Skeletal muscle tissue (tissue), 4 donors: ENCODE data around the gene ALDH3A1. TPM values are rescaled to one million over a fixed set of nuclear protein-coding genes. Genes with fewer than 3 reads are reported as not detected.

Experiments
- H3K27ac ChIP-seq: one replicate; pipeline ENCODE4 v1.7.0; 2013; ENCODE audit warnings: mild to moderate bottlenecking, low read depth, low read length, inconsistent platforms
- H3K27me3 ChIP-seq, 3 donors: one replicate each; pipeline ENCODE4 v1.7.0; 2013; ENCODE audit warnings: low read length in 3 of 3; ENCODE audit not compliant: control insufficient read depth in 3 of 3, insufficient read depth in 3 of 3
- H3K36me3 ChIP-seq, 3 donors: one replicate each; pipeline ENCODE4 v1.7.0; 2013; ENCODE audit warnings: low read length in 3 of 3; ENCODE audit not compliant: control insufficient read depth in 3 of 3, insufficient read depth in 3 of 3
- H3K4me1 ChIP-seq, 3 donors: one replicate each; pipeline ENCODE4 v1.7.0; 2013; ENCODE audit warnings: low read length in 3 of 3, mild to moderate bottlenecking in 3 of 3; ENCODE audit not compliant: control insufficient read depth in 3 of 3, insufficient read depth in 3 of 3
- H3K4me3 ChIP-seq, 3 donors: one replicate each; pipeline ENCODE4 v1.7.0; 2013; ENCODE audit warnings: low read length in 3 of 3
- H3K9ac ChIP-seq, 3 donors: one replicate each; pipeline ENCODE4 v1.7.0; 2013; ENCODE audit warnings: low read length in 3 of 3, mild to moderate bottlenecking in 3 of 3, moderate library complexity in 2 of 3, low read depth in 1 of 3
- H3K9me3 ChIP-seq, 3 donors: one replicate each; pipeline ENCODE4 v1.7.0; 2013; ENCODE audit warnings: low read length in 3 of 3; ENCODE audit not compliant: control insufficient read depth in 3 of 3
- total RNA-seq: library from RNA; depleted of rRNA; stranded (reverse); fragments of >200 nt; gene quantifications from one replicate; pipeline ENCODE4 v1.2.3, GENCODE V29; 2014
- donor health status: Osteomylitis.

ALDH3A1 gene
- total RNA-seq, 1 donor from 2014 or later, result not detected

DNA sequence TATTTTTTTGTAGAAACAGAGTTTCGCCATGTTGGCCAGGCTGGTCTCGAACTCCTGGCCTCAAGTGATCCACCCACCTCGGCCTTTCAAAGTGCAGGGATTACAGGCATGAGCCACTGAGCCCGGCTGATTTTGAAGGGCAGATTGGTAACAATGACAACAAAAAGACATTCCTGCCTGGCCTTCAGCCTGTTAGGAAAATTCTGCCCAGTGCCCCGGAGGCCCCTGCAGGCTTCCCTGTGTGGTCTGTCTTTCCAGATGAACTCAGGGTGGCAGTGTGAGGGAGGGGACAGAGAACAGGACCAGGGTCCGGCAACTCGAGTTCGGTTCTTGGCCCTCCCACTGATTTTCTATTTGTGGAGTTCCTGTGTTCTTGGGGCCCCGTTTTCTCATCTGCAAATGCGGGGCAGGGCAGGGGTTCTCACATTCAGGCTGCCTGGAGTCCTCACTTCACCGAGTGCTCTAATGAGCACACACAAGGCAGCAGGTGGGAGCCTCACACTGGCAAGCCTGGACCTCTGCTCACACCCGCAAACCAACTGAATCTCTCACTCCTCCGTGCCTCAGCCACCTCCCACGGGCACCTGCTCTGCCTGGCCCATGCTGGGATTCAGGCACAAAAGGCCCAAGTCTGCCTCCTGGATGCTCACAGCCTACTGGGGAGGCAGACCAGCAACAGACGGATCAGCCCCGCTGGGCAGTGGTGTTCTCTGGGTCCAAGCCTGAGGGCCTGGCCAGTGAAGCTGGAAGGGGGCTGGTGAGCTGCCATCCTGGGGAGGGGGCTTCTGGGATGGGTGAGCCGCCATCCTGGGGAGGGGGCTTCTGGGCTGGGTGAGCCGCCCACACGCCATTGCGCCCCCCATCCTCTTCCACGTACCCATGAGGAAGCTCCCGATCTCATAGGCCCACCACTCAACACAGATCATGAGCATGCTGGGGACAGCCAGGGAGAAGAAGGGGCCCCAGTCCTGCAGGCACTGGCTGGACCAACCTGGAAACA is 42.0 kb downstream of the ALDH3A1 start:
- H3K27me3 ChIP-seq, result no peaks in the 10 kb centered on the region

DNA sequence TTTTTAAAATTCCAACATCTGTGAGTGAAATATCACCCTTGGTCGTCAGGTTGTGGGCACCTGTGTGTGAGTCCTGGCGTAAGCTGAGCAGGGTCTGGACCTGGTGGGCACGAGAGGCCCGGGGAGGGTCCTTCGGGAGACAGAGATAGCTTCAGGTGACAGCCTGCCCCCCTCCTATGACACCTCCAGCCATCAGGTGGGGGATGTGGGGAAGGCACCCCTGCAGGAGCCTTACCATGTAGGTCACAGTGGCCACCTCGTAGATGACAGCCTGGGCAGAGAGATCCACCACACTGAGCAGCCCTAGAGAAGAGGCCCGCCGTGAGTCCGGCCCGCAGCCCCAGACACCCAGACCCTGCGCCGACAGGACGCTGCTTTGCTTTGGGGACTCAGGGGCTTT is 42.9 kb downstream of the ALDH3A1 start:
- Histone ChIP-seq H3K9me3 (no peaks in the 10 kb centered on the region), H3K27me3 (no peaks in the 10 kb centered on the region), H3K9ac (no peak overlapping the region), H3K36me3 (no peaks in the 10 kb centered on the region), H3K4me3 (no peak overlapping the region), H3K27ac (no peak overlapping the region), H3K4me1 (peaks cover 8 to 13% (median 11%) of the 10 kb centered on the region in 3 donors)

More for the DNA sequence above, 42.0 kb downstream of the ALDH3A1 start:
- H3K36me3 ChIP-seq, result no peaks in the 10 kb centered on the region
- no peaks in the 10 kb centered on the region for H3K9me3 ChIP-seq
- H3K4me3 ChIP-seq, result no peak overlapping the region
- no peak overlapping the region for H3K27ac ChIP-seq
- peaks cover 8 to 13% (median 11%) of the 10 kb centered on the region in 3 donors for H3K4me1 ChIP-seq
- H3K9ac ChIP-seq, result no peak overlapping the region

DNA sequence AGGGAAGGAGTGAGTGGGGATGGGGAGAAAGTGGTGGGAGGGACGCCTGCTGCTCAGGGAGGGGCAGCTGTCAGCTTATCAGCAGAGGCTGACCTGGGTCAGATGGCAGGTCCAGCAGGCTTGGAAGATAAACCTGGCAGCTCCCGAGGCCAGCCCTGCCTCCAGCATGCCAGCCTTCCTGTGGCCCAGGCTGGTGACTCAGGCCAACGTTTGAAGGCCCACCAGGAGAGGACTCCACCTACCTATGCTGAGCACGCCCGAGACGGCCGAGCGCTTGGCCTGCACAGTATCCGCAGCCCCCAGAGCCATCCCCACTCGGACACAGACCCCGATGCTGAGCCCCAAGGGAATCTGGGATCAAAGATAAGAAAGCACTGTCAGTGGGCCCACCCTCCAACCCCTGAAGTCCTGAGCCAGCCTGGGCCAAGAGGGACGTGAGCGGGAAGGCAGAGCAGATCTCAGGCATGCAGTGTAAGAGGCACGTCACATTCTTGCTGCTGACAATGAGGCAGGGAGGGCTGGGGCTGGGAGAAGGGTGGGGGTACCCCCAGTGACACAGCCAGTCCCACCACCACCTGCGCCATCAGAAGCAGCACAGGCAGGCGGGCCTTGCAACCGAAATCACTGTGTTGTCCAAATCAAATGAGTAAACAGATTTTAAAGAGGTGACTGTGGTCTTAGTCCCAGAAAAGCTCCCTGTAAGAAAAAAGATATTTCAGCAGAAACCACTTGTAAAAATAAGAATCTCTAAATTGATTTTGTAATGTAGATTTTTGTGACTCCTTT is 44.1 kb downstream of the ALDH3A1 start:
- Histone ChIP-seq H3K9me3 (no peaks in the 10 kb centered on the region), H3K36me3 (no peaks in the 10 kb centered on the region), H3K27ac (no peak overlapping the region), H3K4me3 (no peak overlapping the region), H3K27me3 (no peaks in the 10 kb centered on the region), H3K4me1 (peaks cover 11 to 13% (median 12%) of the 10 kb centered on the region in 3 donors), H3K9ac (no peak overlapping the region)

DNA sequence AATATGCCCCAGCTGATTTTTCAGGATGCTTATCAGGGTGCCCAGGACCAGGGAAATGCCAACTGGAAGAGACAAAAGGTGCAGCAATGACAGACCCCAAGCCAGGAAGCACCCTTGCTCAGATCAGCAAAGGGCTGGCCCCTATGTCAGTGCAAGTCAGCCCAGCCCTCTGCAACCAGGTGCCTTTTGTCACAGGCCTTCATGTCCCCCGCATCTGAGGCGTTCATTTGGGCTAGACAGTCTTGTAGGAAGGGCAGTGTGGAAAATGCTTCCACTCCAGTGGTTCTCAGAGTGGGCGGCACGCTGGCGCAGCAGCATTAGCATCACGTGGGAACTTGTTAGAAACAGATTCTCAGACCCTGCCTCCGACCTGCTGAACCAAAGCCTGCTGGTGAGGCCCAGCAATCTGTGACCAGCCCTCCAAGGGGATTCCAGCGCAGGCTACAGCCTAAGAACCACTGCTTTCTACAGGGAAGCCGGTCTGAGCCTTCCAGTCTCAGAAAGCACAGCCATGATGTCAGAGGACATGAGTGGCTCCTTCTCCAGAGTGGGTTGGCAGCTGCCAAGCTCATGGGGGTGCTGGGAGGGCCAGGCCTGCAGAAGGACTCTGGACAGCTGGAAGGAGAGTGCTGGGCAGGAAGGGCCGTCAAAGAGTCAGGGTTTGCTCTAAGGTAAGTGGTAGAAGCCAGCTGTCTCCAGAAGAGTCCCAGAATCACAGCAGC is 44.8 kb downstream of the ALDH3A1 start:
- H3K4me1 ChIP-seq, result peaks cover 11 to 13% (median 12%) of the 10 kb centered on the region in 3 donors
- H3K9ac ChIP-seq, result no peak overlapping the region
- no peak overlapping the region for H3K4me3 ChIP-seq
- H3K27me3 ChIP-seq, result no peaks in the 10 kb centered on the region
- no peaks in the 10 kb centered on the region for H3K9me3 ChIP-seq
- no peak overlapping the region for H3K27ac ChIP-seq
- H3K36me3 ChIP-seq, result no peaks in the 10 kb centered on the region

DNA sequence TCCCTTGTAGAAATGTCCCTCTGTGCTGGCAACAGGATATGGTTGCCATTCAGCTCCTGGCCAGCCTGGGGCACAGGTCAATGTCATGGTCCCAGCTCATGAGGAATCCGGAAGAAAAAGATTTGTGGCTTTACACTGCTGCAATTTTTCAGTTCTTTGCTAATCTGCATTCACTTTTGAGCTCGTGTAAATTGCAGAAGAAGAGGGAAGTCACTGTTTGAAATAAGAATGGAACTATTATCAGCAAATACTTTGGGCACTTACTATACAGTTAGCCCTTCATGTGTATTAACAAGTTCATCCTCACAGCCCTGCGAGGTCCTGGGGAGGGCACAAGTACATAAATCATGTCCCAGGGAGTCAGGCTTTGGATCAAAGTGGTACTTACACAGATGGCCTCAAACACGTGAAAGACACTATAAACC is 45.9 kb downstream of the ALDH3A1 start:
- no peak overlapping the region for H3K27ac ChIP-seq
- H3K36me3 ChIP-seq, result no peaks in the 10 kb centered on the region
- H3K4me1 ChIP-seq, result peaks cover 11 to 13% (median 12%) of the 10 kb centered on the region in 3 donors
- no peaks in the 10 kb centered on the region for H3K9me3 ChIP-seq
- H3K4me3 ChIP-seq, result no peak overlapping the region
- no peaks in the 10 kb centered on the region for H3K27me3 ChIP-seq
- H3K9ac ChIP-seq, result no peak overlapping the region

Other genes starting within 250 kb of the ALDH3A1 start
- 0.52 TPM for gene SLC47A1, start 214.4 kb downstream of the ALDH3A1 start, total RNA-seq
- gene ALDH3A2, start 99.5 kb downstream of the ALDH3A1 start, total RNA-seq, result 63.7 TPM
- gene SLC47A2, start 31.7 kb downstream of the ALDH3A1 start, total RNA-seq, result not detected
- 38.6 TPM for gene ULK2, start 119.6 kb upstream of the ALDH3A1 start, total RNA-seq
- 15.7 TPM for gene AKAP10, start 229.5 kb upstream of the ALDH3A1 start, total RNA-seq